ENCODE measurements around the gene HBP1. TPM values are rescaled to one million over a fixed set of nuclear protein-coding genes. Genes with fewer than 3 reads are reported as not detected.

The HBP1 gene
- total and polyA plus RNA-seq, 2 of the 4 experiments (the other 2 are of a cell fraction), result 27.1 to 69.9 TPM

DNA sequence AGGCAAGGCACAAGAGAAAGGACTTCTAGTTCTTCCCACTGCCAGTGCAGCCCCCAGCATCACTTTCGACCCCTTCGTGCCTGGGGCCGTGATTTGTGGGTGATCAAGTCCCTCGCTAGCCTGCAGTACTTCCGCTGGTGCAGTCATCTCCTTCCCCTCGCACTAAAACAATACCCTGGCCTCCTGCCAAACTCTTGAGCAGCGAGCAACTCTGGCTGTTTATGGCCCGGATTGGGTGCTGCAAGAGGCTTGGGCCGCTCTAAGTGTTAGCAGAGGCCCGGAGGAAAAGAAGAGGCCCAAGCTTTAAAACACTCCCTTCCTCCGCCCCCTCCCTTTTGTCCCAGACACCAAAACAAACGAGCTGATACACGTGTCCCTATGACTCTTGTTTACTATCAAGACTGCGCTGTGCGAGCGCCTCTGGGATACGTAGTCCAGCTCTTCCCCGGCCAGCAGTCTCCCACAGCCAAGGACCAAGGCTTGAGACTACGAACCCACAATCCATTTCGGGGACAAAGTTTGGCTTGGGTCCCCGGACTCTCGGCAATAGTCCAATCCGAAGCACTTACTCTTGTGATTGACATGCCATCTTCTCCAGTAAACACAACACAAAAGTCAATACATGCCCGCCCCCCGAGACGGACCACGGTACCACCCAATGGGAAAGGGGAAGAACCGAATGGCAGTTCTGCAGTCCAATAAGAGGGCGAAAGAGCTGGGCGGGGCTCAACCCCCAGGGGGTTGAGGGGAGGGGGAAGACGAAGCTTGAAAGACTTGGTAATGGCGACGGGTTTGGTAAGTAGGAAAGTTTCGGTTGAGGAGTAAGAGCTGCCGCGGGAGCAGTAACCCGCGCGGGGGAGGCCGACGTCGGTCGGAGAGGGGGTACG lies at the start of gene HBP1 (continued):
- TF ChIP-seq RAD21 (IDR thresholded peaks at IDR 0.05; ENCODE audit: low read length) (no peak), MXI1 (IDR thresholded peaks at IDR 0.05; ENCODE audit: borderline replicate concordance, low read depth, low read length) (peak; percentile 68; the same call in 1 of the 2 replicates), BHLHE40 (IDR thresholded peaks at IDR 0.05; ENCODE audit: low read depth, low read length) (peak; percentile 89), CHD1 (IDR thresholded peaks at IDR 0.05; ENCODE audit: low read depth, low read length) (peak; percentile 89; the same call in 1 of the 2 replicates)

Measured in IMR-90 (cell line).